ENCODE data around the gene IL1RAPL2.
"Not testable (repeated sequence)": the region's sequence is repeated elsewhere in the genome, so short reads cannot be mapped to it uniquely, and the experiment has no call there.

IL1RAPL2 gene

GRCh38 chrX:105773801-105774200 is 1207.8 kb downstream of the IL1RAPL2 start:
- Histone ChIP-seq H3K27ac (no peak overlapping the region), H3K4me3 (no peak overlapping the region)
- DNase-seq (ENCODE audit: low spot score) = no peak
- no peak for TF ChIP-seq CTCF (IDR thresholded peaks at IDR 0.05)

- Histone ChIP-seq H3K4me3 (no peak overlapping the region), H3K27ac (no peak overlapping the region)
- TF ChIP-seq CTCF (IDR thresholded peaks at IDR 0.05) = no peak
- no peak for DNase-seq (ENCODE audit: low spot score)
Measured at GRCh38 chrX:105775679-105776078, 1209.7 kb downstream of the IL1RAPL2 start.

- no peak for TF ChIP-seq CTCF (IDR thresholded peaks at IDR 0.05)
- H3K4me3 ChIP-seq = no peak overlapping the region
- no peak for DNase-seq (ENCODE audit: low spot score)
- no peak overlapping the region for H3K27ac ChIP-seq
Measured at GRCh38 chrX:105781804-105782203, 1215.8 kb downstream of the IL1RAPL2 start.

GRCh38 chrX:105796877-105797276 is 1230.9 kb downstream of the IL1RAPL2 start:
- H3K27ac ChIP-seq; H3K4me3 ChIP-seq; DNase-seq (ENCODE audit: low spot score): not testable (repeated sequence)

- no peak for DNase-seq (ENCODE audit: low spot score)
- H3K27ac ChIP-seq = no peak overlapping the region
- H3K4me3 ChIP-seq = no peak overlapping the region
- no peak for TF ChIP-seq CTCF (IDR thresholded peaks at IDR 0.05)
Measured at GRCh38 chrX:105803891-105804290, 1237.9 kb downstream of the IL1RAPL2 start.

- not testable (repeated sequence) for H3K27ac ChIP-seq; H3K4me3 ChIP-seq; DNase-seq (ENCODE audit: low spot score)
Measured at GRCh38 chrX:105805655-105806054, 1239.7 kb downstream of the IL1RAPL2 start.

- no peak overlapping the region for H3K4me3 ChIP-seq
- no peak overlapping the region for H3K27ac ChIP-seq
- TF ChIP-seq CTCF (IDR thresholded peaks at IDR 0.05) = no peak
- no peak for DNase-seq (ENCODE audit: low spot score)
Measured at GRCh38 chrX:105816517-105816916, 1250.5 kb downstream of the IL1RAPL2 start.

Measured in coronary artery (tissue), 2 donors.